ENCODE data around the gene SNX1. TPM values are rescaled to one million over a fixed set of nuclear protein-coding genes. Genes with fewer than 3 reads are reported as not detected.

Gene SNX1
- total and polyA plus RNA-seq, 2 of the 13 experiments (the other 11 are each of a cell fraction or from before 2014, with no cell fraction given): 29.3 to 60.1 TPM

DNA sequence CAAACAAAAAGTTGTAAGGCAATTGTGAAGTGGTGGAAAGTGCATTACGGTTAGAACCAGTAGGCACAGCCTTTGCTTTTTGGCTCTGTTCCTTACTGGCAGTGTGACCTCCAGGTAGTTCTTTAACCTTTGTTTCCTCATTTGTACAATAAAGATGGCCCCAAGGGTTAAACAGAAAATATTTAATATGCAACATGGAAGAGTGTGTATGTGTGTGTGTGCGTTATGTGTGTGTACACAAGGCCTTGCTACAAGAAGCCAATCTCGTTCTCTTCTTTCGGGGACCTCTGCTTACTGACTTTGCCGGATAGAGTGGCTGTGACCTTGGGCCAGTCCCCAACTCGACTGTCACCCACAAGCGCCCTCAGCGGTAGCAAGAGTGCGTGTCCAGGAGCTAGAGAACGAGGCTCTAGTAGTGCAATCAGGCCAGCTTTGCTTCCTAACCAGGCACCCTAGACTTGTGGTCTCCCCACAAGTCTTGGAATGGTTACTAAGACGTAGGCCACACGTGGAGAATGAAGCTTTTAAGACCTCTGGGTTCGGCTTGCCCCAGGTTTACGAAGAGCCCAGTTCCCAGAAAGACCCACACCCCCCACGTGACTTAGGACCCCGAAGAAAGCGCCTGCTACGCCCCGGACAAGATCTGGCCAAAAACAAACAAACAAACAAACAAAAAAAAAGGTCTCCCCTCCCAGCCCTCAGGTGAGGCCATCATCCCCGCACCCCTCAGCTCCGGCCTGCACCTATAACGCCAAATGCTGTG, 2.7 kb upstream of the SNX1 start (continued):
- TF ChIP-seq KMT2B (CRISPR knock-in tag; IDR thresholded peaks at IDR 0.05): no peak
- no peak for TF ChIP-seq ZNF772 (CRISPR knock-in tag; IDR thresholded peaks at IDR 0.05)
- TF ChIP-seq ZNF572 (CRISPR knock-in tag; IDR thresholded peaks at IDR 0.05): no peak
- no peak; the same call in 1 of the 2 replicates for TF ChIP-seq ZMYM2 (CRISPR knock-in tag; IDR thresholded peaks at IDR 0.05)
- no peak for TF ChIP-seq ZSCAN20 (CRISPR knock-in tag; IDR thresholded peaks at IDR 0.05; ENCODE audit: borderline replicate concordance)
- TF ChIP-seq RARA (CRISPR knock-in tag; IDR thresholded peaks at IDR 0.05): 0 out of 2 replicates have a peak, but pooled peaks have one; percentile 8
- TF ChIP-seq ELF4 (CRISPR knock-in tag; IDR thresholded peaks at IDR 0.05; ENCODE audit: borderline replicate concordance): no peak
- 0 out of 2 replicates have a peak, but pooled peaks have one; percentile 15 for TF ChIP-seq ARID3A (IDR thresholded peaks at IDR 0.05; ENCODE audit: low read depth, low read length)
- no peak for TF ChIP-seq ATF1 (CRISPR knock-in tag; IDR thresholded peaks at IDR 0.05)
- no peak for TF ChIP-seq TEAD3 (CRISPR knock-in tag; optimal IDR thresholded peaks at IDR 0.05; ENCODE audit: borderline replicate concordance)
- TF ChIP-seq MZF1 (CRISPR knock-in tag; IDR thresholded peaks at IDR 0.05; ENCODE audit: borderline replicate concordance): no peak
- peak; percentile 33; the same call in 1 of the 2 replicates for TF ChIP-seq ZMYM4 (CRISPR knock-in tag; IDR thresholded peaks at IDR 0.05)
- no peak for TF ChIP-seq PHF21A (CRISPR knock-in tag; IDR thresholded peaks at IDR 0.05)
- no peak for TF ChIP-seq TBP (CRISPR knock-in tag; IDR thresholded peaks at IDR 0.05)
- no peak for TF ChIP-seq ZSCAN22 (CRISPR knock-in tag; IDR thresholded peaks at IDR 0.05)
- TF ChIP-seq KAT8 (CRISPR knock-in tag; IDR thresholded peaks at IDR 0.05): no peak
- TF ChIP-seq MLXIP (CRISPR knock-in tag; IDR thresholded peaks at IDR 0.05; ENCODE audit: borderline replicate concordance): no peak
- TF ChIP-seq ZNF30 (CRISPR knock-in tag; IDR thresholded peaks at IDR 0.05): no peak
- no peak for TF ChIP-seq RFX5 (IDR thresholded peaks at IDR 0.05; ENCODE audit: low read depth, low read length)
- no peak for TF ChIP-seq SP4 (CRISPR knock-in tag; IDR thresholded peaks at IDR 0.05)
- TF ChIP-seq, protein P1, sequence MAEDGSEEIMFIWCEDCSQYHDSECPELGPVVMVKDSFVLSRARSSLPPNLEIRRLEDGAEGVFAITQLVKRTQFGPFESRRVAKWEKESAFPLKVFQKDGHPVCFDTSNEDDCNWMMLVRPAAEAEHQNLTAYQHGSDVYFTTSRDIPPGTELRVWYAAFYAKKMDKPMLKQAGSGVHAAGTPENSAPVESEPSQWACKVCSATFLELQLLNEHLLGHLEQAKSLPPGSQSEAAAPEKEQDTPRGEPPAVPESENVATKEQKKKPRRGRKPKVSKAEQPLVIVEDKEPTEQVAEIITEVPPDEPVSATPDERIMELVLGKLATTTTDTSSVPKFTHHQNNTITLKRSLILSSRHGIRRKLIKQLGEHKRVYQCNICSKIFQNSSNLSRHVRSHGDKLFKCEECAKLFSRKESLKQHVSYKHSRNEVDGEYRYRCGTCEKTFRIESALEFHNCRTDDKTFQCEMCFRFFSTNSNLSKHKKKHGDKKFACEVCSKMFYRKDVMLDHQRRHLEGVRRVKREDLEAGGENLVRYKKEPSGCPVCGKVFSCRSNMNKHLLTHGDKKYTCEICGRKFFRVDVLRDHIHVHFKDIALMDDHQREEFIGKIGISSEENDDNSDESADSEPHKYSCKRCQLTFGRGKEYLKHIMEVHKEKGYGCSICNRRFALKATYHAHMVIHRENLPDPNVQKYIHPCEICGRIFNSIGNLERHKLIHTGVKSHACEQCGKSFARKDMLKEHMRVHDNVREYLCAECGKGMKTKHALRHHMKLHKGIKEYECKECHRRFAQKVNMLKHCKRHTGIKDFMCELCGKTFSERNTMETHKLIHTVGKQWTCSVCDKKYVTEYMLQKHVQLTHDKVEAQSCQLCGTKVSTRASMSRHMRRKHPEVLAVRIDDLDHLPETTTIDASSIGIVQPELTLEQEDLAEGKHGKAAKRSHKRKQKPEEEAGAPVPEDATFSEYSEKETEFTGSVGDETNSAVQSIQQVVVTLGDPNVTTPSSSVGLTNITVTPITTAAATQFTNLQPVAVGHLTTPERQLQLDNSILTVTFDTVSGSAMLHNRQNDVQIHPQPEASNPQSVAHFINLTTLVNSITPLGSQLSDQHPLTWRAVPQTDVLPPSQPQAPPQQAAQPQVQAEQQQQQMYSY (CRISPR knock-in tag; IDR thresholded peaks at IDR 0.05): no peak
- TF ChIP-seq ZNF501 (CRISPR knock-in tag; IDR thresholded peaks at IDR 0.05): no peak; the same call in 1 of the 2 replicates
- no peak for TF ChIP-seq NRL (CRISPR knock-in tag; IDR thresholded peaks at IDR 0.05; ENCODE audit: borderline replicate concordance)

All from HepG2 (cell line).